DMS114 treated with DMSO at 0.1 percent for 48 hours (cell line): ENCODE measurements around the gene UCN3.
"Not testable (repeated sequence)": the region's sequence is repeated elsewhere in the genome, so short reads cannot be mapped to it uniquely, and the experiment has no call there.

Source experiments
- DNase-seq: peaks from one replicate; lab custom pipeline; 2025; ENCODE audit not compliant: unreplicated experiment; lab: John Stamatoyannopoulos, UW

UCN3 gene

DNA sequence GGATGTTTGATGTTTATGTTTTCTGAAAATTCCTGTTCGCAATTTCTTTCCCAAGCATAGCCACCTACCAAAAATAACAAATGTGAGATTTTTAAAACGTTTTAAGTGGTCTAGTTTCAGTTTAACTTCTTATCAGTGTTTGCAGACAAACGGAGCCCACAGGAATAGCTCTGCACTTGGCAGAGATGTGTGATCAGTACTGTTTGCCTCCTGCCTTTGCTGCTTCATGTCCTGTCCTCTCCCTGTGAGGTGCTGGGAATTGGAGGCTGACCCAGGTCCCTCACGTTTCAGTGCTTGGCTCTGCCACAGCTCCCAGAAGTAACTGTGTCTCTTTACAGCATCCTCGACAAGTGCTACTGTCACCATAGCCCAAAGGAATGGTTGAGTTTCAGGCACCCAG is 1.2 kb downstream of the UCN3 start:
- DNase-seq = no peak

DNA sequence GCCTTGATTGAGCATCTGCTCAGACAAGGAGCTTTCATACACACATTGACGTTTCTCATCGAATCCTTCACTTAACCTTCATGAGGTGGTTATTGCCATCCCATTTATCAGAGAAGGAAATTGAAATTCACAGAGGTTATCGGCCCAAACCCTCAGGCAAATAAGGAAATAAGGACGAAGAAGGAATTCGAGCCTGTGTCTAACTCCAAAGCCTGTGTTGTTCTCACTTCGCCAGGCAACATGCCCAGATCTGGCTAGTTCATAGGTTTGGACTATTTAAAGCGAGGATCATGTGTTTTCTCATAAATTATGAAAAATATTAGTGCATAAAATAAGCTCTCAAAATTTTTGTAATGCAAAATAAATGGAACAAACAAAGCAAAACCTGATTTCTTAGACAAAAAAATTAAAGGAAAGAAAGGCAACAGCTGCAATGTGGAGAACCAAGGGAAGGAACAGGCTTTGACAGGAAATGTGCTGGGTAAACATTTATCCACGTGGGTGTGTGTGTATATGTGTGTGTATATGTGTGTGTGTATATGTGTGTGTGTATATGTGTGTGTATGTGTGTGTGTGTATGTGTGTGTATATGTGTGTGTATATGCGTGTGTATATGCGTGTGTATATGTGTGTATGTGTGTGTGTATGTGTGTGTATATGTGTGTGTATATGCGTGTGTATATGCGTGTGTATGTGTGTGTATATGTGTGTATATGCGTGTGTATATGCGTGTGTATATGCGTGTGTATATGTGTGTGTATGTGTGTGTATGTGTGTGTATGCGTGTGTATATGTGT is 4.8 kb downstream of the UCN3 start:
- DNase-seq = no peak

DNA sequence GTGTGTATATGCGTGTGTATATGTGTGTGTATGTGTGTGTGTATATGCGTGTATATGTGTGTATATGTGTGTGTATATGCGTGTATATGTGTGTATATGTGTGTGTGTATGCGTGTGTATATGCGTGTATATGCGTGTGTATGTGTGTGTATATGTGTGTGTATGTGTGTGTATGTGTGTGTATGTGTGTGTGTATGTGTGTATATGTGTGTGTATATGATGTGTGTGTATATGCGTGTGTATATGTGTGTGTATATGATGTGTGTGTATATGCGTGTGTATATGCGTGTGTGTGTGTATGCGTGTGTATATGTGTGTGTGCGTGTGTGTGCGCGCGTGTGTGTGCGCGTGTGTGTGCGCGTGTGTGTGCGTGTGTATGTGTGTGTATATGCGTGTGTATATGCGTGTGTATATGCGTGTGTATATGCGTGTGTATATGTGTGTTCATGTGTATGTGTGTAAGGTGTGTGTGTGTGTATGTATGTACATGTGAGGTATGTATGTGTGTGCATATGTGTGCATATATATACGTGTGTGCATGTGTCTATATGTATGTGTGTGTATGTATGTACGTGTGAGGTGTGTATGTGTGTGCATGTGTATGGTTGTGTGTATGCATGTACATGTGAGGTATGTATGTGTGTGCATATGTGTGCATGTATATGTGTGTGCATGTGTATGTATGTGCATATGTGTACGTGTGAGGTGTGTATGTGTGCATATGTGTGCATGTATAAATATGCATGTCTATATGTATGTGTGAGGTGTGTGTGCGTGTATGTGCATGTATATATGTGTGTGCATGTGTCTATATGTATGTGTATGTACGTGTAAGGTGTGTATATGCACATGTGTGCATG is 6.0 kb downstream of the UCN3 start:
- no peak for DNase-seq

DNA sequence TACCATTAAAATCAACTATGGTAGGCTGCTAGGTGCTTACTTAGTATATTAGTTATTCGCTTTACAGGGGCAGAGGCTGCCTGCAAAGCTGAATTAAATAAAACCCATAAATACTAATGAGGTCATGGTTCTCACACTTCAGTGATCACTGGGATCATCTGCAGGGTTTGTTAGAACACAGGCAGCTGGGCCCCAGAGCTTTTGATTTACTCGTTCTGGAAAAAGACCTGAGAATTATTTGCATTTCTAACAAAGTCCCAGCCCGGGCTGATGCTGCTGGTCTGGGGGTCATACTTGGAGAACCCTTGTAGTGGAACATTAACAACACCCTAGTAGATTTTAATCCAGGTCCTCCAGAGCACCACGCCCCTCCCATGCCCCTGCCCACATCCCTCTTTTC is 8.5 kb downstream of the UCN3 start:
- no peak for DNase-seq

GRCh38 chr10:5373891-5374611 is 9.3 kb downstream of the UCN3 start:
- no peak for DNase-seq

DNA sequence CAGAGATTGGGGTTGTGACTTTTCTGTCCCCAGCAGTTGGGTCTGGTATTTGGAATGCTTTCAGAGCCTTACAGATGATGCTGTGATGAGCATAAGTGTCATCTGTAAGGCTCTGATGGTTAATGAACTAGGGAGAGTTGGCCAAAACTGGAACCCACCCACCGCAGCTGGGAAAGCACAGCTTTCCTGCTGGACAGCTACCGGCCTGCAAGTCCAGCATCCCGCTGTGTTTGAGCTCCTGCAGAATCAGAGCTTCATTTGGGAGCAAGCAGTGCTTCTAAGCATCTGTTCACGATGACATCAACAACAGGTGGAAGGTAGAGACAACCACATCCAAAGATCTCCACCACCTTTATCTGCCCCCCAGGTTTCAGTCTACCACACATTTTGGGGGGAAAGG is 11.7 kb downstream of the UCN3 start:
- no peak for DNase-seq

- DNase-seq = not testable (repeated sequence)
These were observed 14.4 kb downstream of the UCN3 start for GRCh38 chr10:5379202-5379601.

GRCh38 chr10:5380395-5380794 is 15.6 kb downstream of the UCN3 start:
- DNase-seq = not testable (repeated sequence)

- no peak for DNase-seq
These were observed 16.4 kb downstream of the UCN3 start for GRCh38 chr10:5381187-5381586.

DNA sequence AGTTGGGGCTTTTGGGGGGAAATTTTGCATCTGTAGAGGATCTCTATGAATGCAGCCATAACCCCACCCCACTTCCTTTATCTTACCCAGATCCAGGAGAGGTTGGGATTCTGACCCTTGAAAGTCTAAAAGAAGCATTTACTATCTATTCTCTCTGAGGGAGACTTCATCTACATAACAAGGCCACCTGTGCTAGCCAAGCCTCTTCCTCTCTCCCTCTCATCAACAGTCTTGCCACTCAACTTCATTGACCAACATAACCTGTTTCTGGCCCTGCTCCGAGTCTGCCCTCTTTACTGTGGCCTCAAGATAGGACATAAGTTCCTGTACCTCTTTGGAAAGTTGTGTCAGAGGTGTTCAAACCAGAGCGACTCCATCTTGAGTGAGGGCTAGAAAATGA is 20.5 kb downstream of the UCN3 start:
- no peak for DNase-seq

GRCh38 chr10:5387169-5387568 is 22.4 kb downstream of the UCN3 start:
- no peak for DNase-seq

GRCh38 chr10:5390607-5391205 is 25.9 kb downstream of the UCN3 start:
- no peak for DNase-seq

- DNase-seq = no peak
These were observed 27.0 kb downstream of the UCN3 start for GRCh38 chr10:5391790-5392189.

- DNase-seq = no peak
These were observed 28.8 kb downstream of the UCN3 start for GRCh38 chr10:5393529-5393928.

DNA sequence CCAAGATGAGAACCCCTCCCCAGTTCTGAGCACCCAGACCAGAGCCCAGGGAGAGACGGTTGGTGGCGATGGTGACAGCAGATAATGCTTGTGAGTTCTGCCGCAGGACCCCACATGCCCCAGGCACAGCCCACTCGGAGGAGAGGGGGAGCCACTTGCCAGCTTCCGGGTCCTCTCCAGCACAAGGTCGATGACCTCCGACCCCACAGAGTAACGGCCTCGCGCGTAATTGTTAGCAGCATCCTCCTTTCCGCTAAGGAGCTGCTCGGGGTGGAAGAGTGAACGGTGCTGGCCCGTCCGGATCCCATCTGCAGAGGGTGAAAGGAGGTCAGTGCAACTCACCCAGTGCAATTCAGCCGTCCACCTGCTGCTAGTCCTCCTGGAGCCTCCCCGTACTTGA is 30.4 kb downstream of the UCN3 start:
- no peak for DNase-seq

DNA sequence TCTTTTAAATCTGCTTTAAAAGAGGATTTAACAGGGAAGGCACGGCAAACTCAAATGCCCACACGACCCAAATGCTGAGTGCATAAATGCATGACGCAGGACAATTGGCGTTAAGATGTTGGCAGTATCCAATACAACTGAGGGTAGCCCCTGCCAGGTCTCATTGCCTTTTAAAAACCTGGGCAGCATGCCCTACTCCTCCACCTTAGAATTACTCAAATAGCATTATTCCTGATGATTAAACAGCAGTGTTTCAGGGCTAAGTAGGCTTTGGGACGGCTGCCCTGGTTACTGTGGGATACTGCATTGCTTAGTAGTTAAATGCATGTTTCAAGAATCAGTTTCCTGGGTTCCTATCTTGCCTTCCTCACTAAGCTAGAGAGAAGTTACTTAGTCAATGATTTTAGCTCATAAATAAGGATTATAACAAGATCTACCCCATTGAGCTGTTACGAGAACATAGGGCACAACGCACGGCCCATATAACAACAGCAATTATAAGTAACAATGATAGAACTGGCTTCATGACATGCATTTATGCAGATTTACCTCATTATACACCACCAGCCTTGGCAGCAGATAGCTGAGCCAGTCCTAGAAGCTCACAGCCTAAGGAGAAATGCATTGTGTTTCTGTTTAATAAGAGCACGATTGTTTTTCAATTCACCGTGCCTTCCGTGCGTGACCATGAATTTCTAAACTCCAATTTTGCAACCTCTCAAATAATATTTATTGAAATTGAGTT is 32.0 kb downstream of the UCN3 start:
- no peak for DNase-seq

GRCh38 chr10:5399332-5399731 is 34.6 kb downstream of the UCN3 start:
- no peak for DNase-seq

GRCh38 chr10:5400468-5401240 is 35.9 kb downstream of the UCN3 start:
- DNase-seq = no peak

- no peak for DNase-seq
These were observed 38.0 kb downstream of the UCN3 start for GRCh38 chr10:5402798-5403197.
